Jurkat, Clone E6-1 (cell line): ENCODE data around the gene BYSL.
A peak's percentile ranks its signal among the peaks of the same experiment; 100 is the strongest.
"Not testable (repeated sequence)": the region's sequence is repeated elsewhere in the genome, so short reads cannot be mapped to it uniquely, and the experiment has no call there.

Source experiments
- DNase-seq: peaks from one replicate; pipeline ENCODE4 v3.0.0-alpha.2; 2011; ENCODE audit warnings: low read depth, low spot score
- H3K4me3 ChIP-seq: 2 replicates; pipeline ENCODE4 v1.5.1; 2011; ENCODE audit warnings: mild to moderate bottlenecking, low read length, control low read depth, moderate library complexity

Gene BYSL

GRCh38 chr6:41939176-41939847 is 18.0 kb downstream of the BYSL start:
- H3K4me3 ChIP-seq = peak overlapping the region; percentile 97
- DNase-seq = no peak

GRCh38 chr6:41939848-41940758 is 18.8 kb downstream of the BYSL start:
- no peak for DNase-seq
- peak overlapping the region; percentile 97 for H3K4me3 ChIP-seq

DNA sequence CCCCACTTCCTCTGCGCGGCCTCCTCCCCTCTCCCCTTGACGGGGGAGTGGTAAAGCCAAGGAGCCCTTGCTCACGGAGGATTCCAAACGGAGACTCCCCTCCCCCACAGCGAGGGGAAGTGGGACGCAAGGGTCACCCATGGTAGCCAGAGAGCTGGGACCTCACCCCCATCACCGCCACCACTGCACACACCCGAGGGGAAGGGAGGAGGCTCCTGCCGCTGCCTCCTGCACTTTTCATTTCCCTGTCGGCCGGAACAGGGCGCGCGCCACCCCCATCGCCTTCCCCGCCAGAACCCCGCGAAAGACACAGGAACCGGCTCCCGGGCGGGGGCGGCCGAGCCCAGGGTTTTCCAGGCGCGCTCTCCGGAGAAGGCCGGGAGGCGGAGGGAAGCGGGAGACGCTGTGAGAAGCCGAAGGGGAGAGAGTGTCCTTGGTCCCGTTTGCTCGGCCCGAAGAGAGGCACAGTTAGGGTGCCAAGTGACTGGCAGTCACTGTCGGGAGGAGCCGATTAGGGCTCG is 19.5 kb downstream of the BYSL start:
- DNase-seq = peak; percentile 79
- peak overlapping the region; percentile 97 for H3K4me3 ChIP-seq

GRCh38 chr6:41941280-41942066 is 20.2 kb downstream of the BYSL start, which contains the start of gene CCND3:
CCND3 (minus strand) TSS chr6:41941808; CDS start chr6:41941649, 159 bp downstream.
- DNase-seq = peak; percentile 83
- peak within 1 kb of the TSS; percentile 97 for H3K4me3 ChIP-seq

- DNase-seq = no peak
- peak overlapping the region; percentile 97 for H3K4me3 ChIP-seq
Measured at GRCh38 chr6:41942067-41942851, 21.0 kb downstream of the BYSL start.

DNA sequence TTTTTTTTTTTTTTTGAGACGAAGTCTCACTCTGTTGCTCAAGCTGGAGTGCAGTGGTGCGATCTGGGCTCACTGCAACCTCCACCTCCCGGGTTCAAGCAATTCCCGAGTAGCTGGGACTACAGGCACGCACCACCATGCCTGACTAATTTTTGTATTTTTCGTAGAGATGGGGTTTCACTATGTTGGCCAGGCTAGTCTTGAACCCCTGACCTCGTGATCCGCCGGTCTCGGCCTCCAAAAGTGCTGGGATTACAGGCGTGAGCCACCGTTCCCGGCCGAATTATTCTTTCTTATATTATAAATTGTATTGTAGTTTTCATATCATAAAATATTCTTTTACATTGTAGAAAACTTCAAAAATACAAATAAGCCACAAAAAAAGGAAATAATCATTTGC is 21.6 kb downstream of the BYSL start:
- not testable (repeated sequence) for DNase-seq, H3K4me3 ChIP-seq

- H3K4me3 ChIP-seq = no peak overlapping the region
Measured at GRCh38 chr6:41943456-41943855, 22.2 kb downstream of the BYSL start.

DNA sequence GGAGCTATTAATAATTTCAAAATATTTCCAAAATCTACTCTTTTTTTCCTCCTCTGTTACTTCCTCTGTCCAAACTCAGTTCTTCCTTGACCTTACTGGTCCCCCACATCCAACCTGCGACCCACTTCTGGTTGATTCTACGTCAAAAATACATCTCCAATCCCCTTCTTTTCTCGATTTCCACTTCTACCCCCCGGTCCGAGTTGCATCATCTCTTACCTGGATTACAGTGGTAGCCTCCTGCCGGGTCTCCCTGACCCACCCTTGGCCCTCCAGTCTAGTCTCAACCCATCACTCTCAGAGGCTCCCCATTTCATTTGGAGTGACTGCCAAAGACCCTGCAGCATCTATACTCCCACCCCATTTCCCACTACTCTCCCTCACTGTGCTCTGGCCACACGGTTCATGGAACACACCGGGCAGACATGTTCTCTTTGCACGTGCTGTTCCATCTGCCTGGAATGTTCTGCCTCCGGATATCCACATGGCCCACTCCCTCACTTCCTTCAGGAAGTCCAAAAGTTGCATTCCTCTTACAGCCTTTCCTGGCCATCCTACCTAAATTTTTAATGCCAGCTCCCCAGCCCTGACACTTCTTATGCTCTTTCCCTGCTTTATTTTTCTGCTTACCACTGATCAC is 26.4 kb downstream of the BYSL start:
- H3K4me3 ChIP-seq = no peak overlapping the region
- no peak for DNase-seq

More at GRCh38 chr6:41943456-41943855, 22.2 kb downstream of the BYSL start:
- DNase-seq = no peak

DNA sequence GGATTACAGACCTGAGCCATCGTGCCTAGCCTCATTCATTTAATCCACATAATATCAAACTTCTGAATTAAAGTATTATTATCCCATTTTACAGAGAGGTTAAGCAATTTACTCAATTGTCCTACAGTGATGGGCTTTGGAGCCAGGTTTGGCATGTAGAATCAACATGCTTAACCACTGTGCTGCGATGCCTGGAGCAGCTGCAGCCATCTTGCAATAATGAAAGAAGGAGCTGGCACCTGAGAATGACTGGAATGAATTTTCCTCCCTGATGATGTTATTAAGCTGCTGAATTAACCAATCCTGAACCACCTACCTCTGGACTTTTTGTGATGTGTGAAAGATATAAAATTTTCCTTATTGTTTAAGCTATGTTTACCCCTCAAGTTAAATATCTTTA is 33.4 kb downstream of the BYSL start:
- no peak overlapping the region for H3K4me3 ChIP-seq
- DNase-seq = no peak

- no peak overlapping the region for H3K4me3 ChIP-seq
- no peak for DNase-seq
Measured at GRCh38 chr6:41955412-41955811, 34.1 kb downstream of the BYSL start.

DNA sequence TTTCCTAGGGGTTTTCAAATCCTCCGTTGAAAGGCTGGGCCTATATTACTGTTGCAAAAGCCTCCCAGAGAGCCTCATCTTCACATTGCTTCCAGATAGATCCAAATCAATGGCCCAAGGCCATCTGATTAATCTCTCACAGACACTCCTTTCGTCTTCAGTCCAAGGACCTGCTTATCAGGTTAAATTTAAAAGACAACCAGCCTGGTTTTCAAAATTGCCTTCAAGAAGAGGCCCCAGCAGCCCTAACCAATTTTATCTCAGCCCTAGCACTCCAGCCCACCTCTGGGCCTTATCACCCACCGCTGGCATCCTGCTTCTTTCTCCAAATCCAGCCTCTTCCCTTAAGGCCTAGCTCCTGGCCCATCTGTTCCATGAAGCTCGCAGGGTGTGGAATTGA is 35.8 kb downstream of the BYSL start:
- H3K4me3 ChIP-seq = no peak overlapping the region
- no peak for DNase-seq

GRCh38 chr6:41958022-41958856 is 36.9 kb downstream of the BYSL start:
- H3K4me3 ChIP-seq = no peak overlapping the region
- DNase-seq = no peak

DNA sequence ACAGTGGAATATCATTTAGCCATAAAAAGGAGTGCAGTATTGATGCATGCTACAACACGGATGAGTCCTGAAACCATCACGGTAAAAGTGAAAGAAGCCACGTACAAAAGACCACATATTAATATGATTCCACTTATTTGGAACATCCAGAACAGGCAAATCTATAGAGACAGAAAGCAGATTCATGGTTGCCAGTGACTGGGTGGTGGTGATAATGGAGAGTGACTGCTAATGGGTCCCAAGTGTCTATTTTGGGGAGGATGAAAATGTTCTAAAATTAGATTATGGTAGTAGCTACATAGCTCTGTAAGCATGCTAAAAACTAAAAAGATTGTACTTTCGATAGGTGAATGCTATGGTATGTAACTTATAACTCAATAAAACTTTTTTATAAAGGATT is 38.7 kb downstream of the BYSL start:
- no peak overlapping the region for H3K4me3 ChIP-seq
- DNase-seq = no peak

DNA sequence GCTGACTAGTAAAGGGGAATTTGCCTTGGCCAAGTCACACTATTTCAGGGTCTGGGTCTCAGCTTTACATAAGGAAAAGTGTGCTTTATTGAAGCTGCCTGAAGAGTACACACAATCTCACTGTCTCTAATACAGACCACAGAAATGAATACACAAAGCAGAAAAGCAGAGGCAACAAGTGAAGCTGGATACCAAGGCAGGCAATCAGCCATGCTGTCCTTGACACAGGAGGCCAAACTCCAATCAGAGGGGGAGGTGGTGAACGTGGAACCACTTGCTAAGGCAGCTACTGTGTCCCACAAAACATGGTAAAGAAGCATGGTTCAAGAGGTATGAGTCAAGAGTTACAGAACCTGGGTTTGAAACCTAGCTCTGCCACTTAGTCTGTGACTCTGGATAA is 42.1 kb downstream of the BYSL start:
- DNase-seq = no peak
- H3K4me3 ChIP-seq = no peak overlapping the region

GRCh38 chr6:41964201-41964887 is 43.0 kb downstream of the BYSL start:
- no peak for DNase-seq
- no peak overlapping the region for H3K4me3 ChIP-seq

GRCh38 chr6:41965429-41966213 is 44.3 kb downstream of the BYSL start:
- H3K4me3 ChIP-seq = no peak overlapping the region
- DNase-seq = no peak
